DOHH2 (cell line): ENCODE results near the gene CHMP6.
A peak's percentile ranks its signal among the peaks of the same experiment; 100 is the strongest.

ENCODE experiments used
- H3F3A ChIP-seq: fragments of 200-600 bp; sonication (generic), shearing (Covaris generic); 2 replicates; pipeline ENCODE4 v1.6.0; 2016; ENCODE audit warnings: antibody characterized with exemption, mild to moderate bottlenecking; ENCODE audit not compliant: control insufficient read depth, insufficient read depth
- H3K27ac ChIP-seq: fragments of 200-600 bp; sonication (generic); 2 replicates; pipeline ENCODE4 v1.5.1; 2014; ENCODE audit warnings: low read depth, mild to moderate bottlenecking, low read length, moderate library complexity
- H3K27me3 ChIP-seq: fragments of 200-600 bp; sonication (generic); 2 replicates; pipeline ENCODE4 v1.6.1; 2014; ENCODE audit warnings: mild to moderate bottlenecking, low read length, mixed read lengths; ENCODE audit not compliant: control insufficient read depth
- H3K36me3 ChIP-seq: fragments of 200-600 bp; sonication (generic); 2 replicates; pipeline ENCODE4 v1.6.1; 2014; ENCODE audit warnings: mild to moderate bottlenecking, low read length, moderate library complexity, mixed read lengths; ENCODE audit not compliant: control insufficient read depth
- H3K4me1 ChIP-seq: fragments of 200-600 bp; sonication (generic); 2 replicates; pipeline ENCODE4 v1.6.1; 2014; ENCODE audit warnings: mild to moderate bottlenecking, low read length, mixed read lengths; ENCODE audit not compliant: control insufficient read depth
- H3K4me2 ChIP-seq: fragments of 200-600 bp; sonication (generic); 2 replicates; pipeline ENCODE4 v1.6.0; 2014; ENCODE audit warnings: mild to moderate bottlenecking, low read length, moderate library complexity
- H3K4me3 ChIP-seq: fragments of 200-600 bp; sonication (generic); 2 replicates; pipeline ENCODE4 v1.5.1; 2014; ENCODE audit warnings: mild to moderate bottlenecking, low read length, mixed read lengths
- H3K79me2 ChIP-seq: fragments of 200-600 bp; sonication (generic); 2 replicates; pipeline ENCODE4 v1.6.1; 2014; ENCODE audit warnings: mild to moderate bottlenecking, low read length, mixed read lengths; ENCODE audit not compliant: control insufficient read depth
- H3K9me2 ChIP-seq: fragments of 200-600 bp; sonication (generic); replicated peaks from 2 replicates; pipeline ENCODE4 v1.6.1; 2014; ENCODE audit warnings: mild to moderate bottlenecking, low read length, mixed read lengths; ENCODE audit not compliant: control insufficient read depth
- H3K9me3 ChIP-seq: fragments of 200-600 bp; sonication (generic); 2 replicates; pipeline ENCODE4 v1.6.1; 2014; ENCODE audit warnings: antibody characterized with exemption, low read length, mixed read lengths; ENCODE audit not compliant: control insufficient read depth, insufficient read depth
- H4K20me1 ChIP-seq: fragments of 200-600 bp; sonication (generic); 2 replicates; pipeline ENCODE4 v1.6.0; 2014; ENCODE audit warnings: low read depth, mild to moderate bottlenecking, antibody characterized with exemption, low read length, moderate library complexity; ENCODE audit not compliant: control insufficient read depth, insufficient read depth
- CTCF ChIP-seq: fragments of 200-600 bp; sonication (generic); IDR thresholded peaks from one replicate; pipeline ENCODE4 v1.5.1; 2014; ENCODE audit warnings: antibody characterized with exemption, mild to moderate bottlenecking, low read depth, low read length; ENCODE audit not compliant: poor library complexity, severe bottlenecking
- EZH2phosphoT487 ChIP-seq: fragments of 200-600 bp; sonication (generic); IDR thresholded peaks from 2 replicates; pipeline ENCODE4 v1.6.1; 2017; ENCODE audit warnings: borderline replicate concordance, mild to moderate bottlenecking, antibody characterized with exemption, low read length, moderate library complexity, mixed read lengths

The CHMP6 gene

GRCh38 chr17:81039096-81039495 is 47.5 kb downstream of the CHMP6 start:
- no peak for TF ChIP-seq CTCF
- no peak for TF ChIP-seq EZH2phosphoT487
- Histone ChIP-seq H3K27ac (no peak overlapping the region), H4K20me1 (no peaks in the 10 kb centered on the region; the same call in 1 of the 2 replicates), H3F3A (no peaks in the 10 kb centered on the region), H3K79me2 (no peaks in the 10 kb centered on the region), H3K36me3 (no peaks in the 10 kb centered on the region), H3K4me1 (peaks cover 3% of the 10 kb centered on the region), H3K4me3 (no peak overlapping the region), H3K4me2 (no peak overlapping the region), H3K9me3 (no peaks in the 10 kb centered on the region), H3K27me3 (peaks cover 7% of the 10 kb centered on the region), H3K9me2 (no peaks in the 10 kb centered on the region)

GRCh38 chr17:81039854-81040758 is 48.5 kb downstream of the CHMP6 start:
- peaks cover 4% of the 10 kb centered on the region; the same call in 1 of the 2 replicates for H3K27me3 ChIP-seq
- H4K20me1 ChIP-seq = no peaks in the 10 kb centered on the region; the same call in 1 of the 2 replicates
- TF ChIP-seq CTCF = no peak
- TF ChIP-seq EZH2phosphoT487 = no peak
- no peaks in the 10 kb centered on the region for H3K79me2 ChIP-seq
- H3F3A ChIP-seq = no peaks in the 10 kb centered on the region
- H3K4me2 ChIP-seq = no peak overlapping the region
- no peak overlapping the region for H3K27ac ChIP-seq
- H3K36me3 ChIP-seq = no peaks in the 10 kb centered on the region
- no peak overlapping the region for H3K4me3 ChIP-seq
- H3K9me3 ChIP-seq = no peaks in the 10 kb centered on the region
- H3K4me1 ChIP-seq = no peaks in the 10 kb centered on the region
- H3K9me2 ChIP-seq = no peaks in the 10 kb centered on the region

GRCh38 chr17:81040791-81041337 is 49.2 kb downstream of the CHMP6 start:
- Histone ChIP-seq H3K27me3 (peaks cover 1% of the 10 kb centered on the region; the same call in 1 of the 2 replicates), H3K4me3 (no peak overlapping the region), H3K27ac (no peak overlapping the region), H3K36me3 (no peaks in the 10 kb centered on the region), H3K4me2 (no peak overlapping the region), H3F3A (no peaks in the 10 kb centered on the region), H4K20me1 (no peaks in the 10 kb centered on the region; the same call in 1 of the 2 replicates), H3K9me2 (no peaks in the 10 kb centered on the region), H3K79me2 (no peaks in the 10 kb centered on the region), H3K9me3 (no peaks in the 10 kb centered on the region), H3K4me1 (no peaks in the 10 kb centered on the region)
- TF ChIP-seq EZH2phosphoT487 (no peak), CTCF (peak; percentile 75)
